ENCODE data around the gene SECISBP2.

GRCh38 chr9:89281106-89281505 is 37.2 kb upstream of the SECISBP2 start:
- TF ChIP-seq CTCF (IDR thresholded peaks at IDR 0.05) (no peak), POLR2A (IDR thresholded peaks at IDR 0.05) (no peak)
